ENCODE measurements around the gene AOPEP. TPM values are rescaled to one million over a fixed set of nuclear protein-coding genes. Genes with fewer than 3 reads are reported as not detected.

AOPEP gene
- total RNA-seq, 1 donor from 2014 or later, result 75.3 TPM

GRCh38 chr9:95112436-95113280, 386.2 kb downstream of the AOPEP start:
- no peak overlapping the region for H2AFZ ChIP-seq (ENCODE audit: low read depth, low read length)
- no peak overlapping the region for H3K9ac ChIP-seq (ENCODE audit: low read length)
- no peaks in the 10 kb centered on the region for H3K79me2 ChIP-seq (ENCODE audit: insufficient read depth, low read length)
- H4K20me1 ChIP-seq (ENCODE audit: insufficient read depth, low read length), result no peaks in the 10 kb centered on the region
- no peak overlapping the region for H3K4me2 ChIP-seq (ENCODE audit: low read length)
- no peak overlapping the region for H3K27ac ChIP-seq (ENCODE audit: low read depth, low read length)
- H3K4me1 ChIP-seq (ENCODE audit: insufficient read depth, low read length), result peaks cover 3% of the 10 kb centered on the region
- no peaks in the 10 kb centered on the region for H3K9me3 ChIP-seq (ENCODE audit: insufficient read depth, low read depth, low read length)
- no peak overlapping the region for H3K4me3 ChIP-seq (ENCODE audit: insufficient read depth, low read depth, low read length)
- H3K36me3 ChIP-seq (ENCODE audit: insufficient read depth, low read length), result peaks cover 6% of the 10 kb centered on the region
- H3K36me3 Mint-ChIP-seq (ENCODE audit: low read depth, unreplicated experiment), result peaks cover 17% of the 10 kb centered on the region
- no peaks in the 10 kb centered on the region for H3K27me3 Mint-ChIP-seq (ENCODE audit: low read depth, unreplicated experiment)
- FAIRE-seq, result no peak
- peaks cover 9% of the 10 kb centered on the region for H3K4me1 Mint-ChIP-seq (ENCODE audit: low read depth, unreplicated experiment)
- H3K4me3 Mint-ChIP-seq (ENCODE audit: unreplicated experiment), result no peak overlapping the region
- DNase-seq (ENCODE audit: low read depth), result no peak
- TF ChIP-seq CTCF (IDR thresholded peaks at IDR 0.05; ENCODE audit: insufficient read depth, low read depth, low read length), result no peak
- no peak for TF ChIP-seq EZH2 (IDR thresholded peaks at IDR 0.05; ENCODE audit: insufficient read depth, low read length)
- no peak overlapping the region for H3K27ac Mint-ChIP-seq (ENCODE audit: unreplicated experiment)
- no peaks in the 10 kb centered on the region for H3K9me3 Mint-ChIP-seq (ENCODE audit: unreplicated experiment)
- no peaks in the 10 kb centered on the region for H3K27me3 ChIP-seq (ENCODE audit: insufficient read depth, low read length)

- H3K4me1 Mint-ChIP-seq (ENCODE audit: low read depth, unreplicated experiment), result peaks cover 5% of the 10 kb centered on the region
- FAIRE-seq, result no peak
- H3K27ac Mint-ChIP-seq (ENCODE audit: unreplicated experiment), result no peak overlapping the region
These were observed 388.6 kb downstream of the AOPEP start for GRCh38 chr9:95115104-95115503.

More at GRCh38 chr9:95115104-95115503, 388.6 kb downstream of the AOPEP start:
- no peaks in the 10 kb centered on the region for H3K27me3 Mint-ChIP-seq (ENCODE audit: low read depth, unreplicated experiment)
- Histone ChIP-seq H2AFZ (ENCODE audit: low read depth, low read length) (no peak overlapping the region), H3K4me2 (ENCODE audit: low read length) (no peak overlapping the region), H3K4me3 (ENCODE audit: insufficient read depth, low read depth, low read length) (no peak overlapping the region), H3K27ac (ENCODE audit: low read depth, low read length) (no peak overlapping the region), H3K9ac (ENCODE audit: low read length) (no peak overlapping the region), H3K4me1 (ENCODE audit: insufficient read depth, low read length) (peaks cover 4% of the 10 kb centered on the region), H3K27me3 (ENCODE audit: insufficient read depth, low read length) (no peaks in the 10 kb centered on the region), H4K20me1 (ENCODE audit: insufficient read depth, low read length) (no peaks in the 10 kb centered on the region), H3K9me3 (ENCODE audit: insufficient read depth, low read depth, low read length) (no peaks in the 10 kb centered on the region), H3K36me3 (ENCODE audit: insufficient read depth, low read length) (no peaks in the 10 kb centered on the region), H3K79me2 (ENCODE audit: insufficient read depth, low read length) (no peaks in the 10 kb centered on the region)
- no peak for DNase-seq (ENCODE audit: low read depth)
- TF ChIP-seq EZH2 (IDR thresholded peaks at IDR 0.05; ENCODE audit: insufficient read depth, low read length), result no peak
- TF ChIP-seq CTCF (IDR thresholded peaks at IDR 0.05; ENCODE audit: insufficient read depth, low read depth, low read length), result no peak
- no peaks in the 10 kb centered on the region for H3K9me3 Mint-ChIP-seq (ENCODE audit: unreplicated experiment)
- peaks cover 13% of the 10 kb centered on the region for H3K36me3 Mint-ChIP-seq (ENCODE audit: low read depth, unreplicated experiment)
- H3K4me3 Mint-ChIP-seq (ENCODE audit: unreplicated experiment), result no peak overlapping the region

All from astrocyte (in vitro differentiated cells and primary cell).